OCI-LY1 (cell line): ENCODE measurements around the gene UTS2R.

ENCODE experiments used
- H2AFZ ChIP-seq: fragments of 200-600 bp; sonication (generic), shearing (Covaris generic); 2 replicates; pipeline ENCODE4 v1.6.0; 2014; ENCODE audit warnings: antibody characterized with exemption, mild to moderate bottlenecking, low read length
- H3F3A ChIP-seq: fragments of 200-600 bp; sonication (generic), shearing (Covaris generic); 2 replicates; pipeline ENCODE4 v1.6.0; 2014; ENCODE audit warnings: mild to moderate bottlenecking, antibody characterized with exemption, low read length, moderate library complexity; ENCODE audit not compliant: insufficient read depth
- H3K27ac ChIP-seq: fragments of 200-600 bp; sonication (generic); 2 replicates; pipeline ENCODE4 v1.5.1; 2014; ENCODE audit warnings: low read length, mixed run types, mild to moderate bottlenecking, low read depth; ENCODE audit not compliant: poor library complexity, severe bottlenecking
- H3K27me3 ChIP-seq: fragments of 200-600 bp; sonication (generic); 2 replicates; pipeline ENCODE4 v1.6.0; 2014; ENCODE audit warnings: antibody characterized with exemption, mild to moderate bottlenecking, low read length, moderate library complexity; ENCODE audit not compliant: insufficient read depth
- H3K36me3 ChIP-seq: fragments of 200-600 bp; sonication (generic); 2 replicates; pipeline ENCODE4 v1.6.1; 2014; ENCODE audit warnings: mild to moderate bottlenecking, antibody characterized with exemption, low read length, moderate library complexity, mixed read lengths; ENCODE audit not compliant: insufficient read depth
- H3K4me1 ChIP-seq: fragments of 200-600 bp; sonication (generic); 2 replicates; pipeline ENCODE4 v1.5.1; 2014; ENCODE audit warnings: mild to moderate bottlenecking, low read length, moderate library complexity; ENCODE audit not compliant: insufficient read depth, severe bottlenecking
- H3K4me2 ChIP-seq: fragments of 200-600 bp; sonication (generic), shearing (Covaris generic); 2 replicates; pipeline ENCODE4 v1.6.1; 2014; ENCODE audit warnings: low read length
- H3K4me3 ChIP-seq: fragments of 200-600 bp; sonication (generic); 2 replicates; pipeline ENCODE4 v1.5.1; 2014; ENCODE audit warnings: low read length, low read depth, mild to moderate bottlenecking, mixed read lengths; ENCODE audit not compliant: poor library complexity, severe bottlenecking
- H3K79me2 ChIP-seq: fragments of 200-600 bp; shearing (Covaris generic); 2 replicates; pipeline ENCODE4 v1.6.1; 2016; ENCODE audit warnings: mixed run types, low read length, mixed read lengths; ENCODE audit not compliant: insufficient read depth
- H3K9ac ChIP-seq: fragments of 200-600 bp; sonication (generic), shearing (Covaris generic); 2 replicates; pipeline ENCODE4 v1.6.1; 2014; ENCODE audit warnings: mild to moderate bottlenecking, low read length, mixed read lengths
- H3K9me2 ChIP-seq: fragments of 200-600 bp; sonication (generic), shearing (Covaris generic); 2 replicates; pipeline ENCODE4 v1.6.1; 2014; ENCODE audit warnings: low read depth, mild to moderate bottlenecking, low read length, mixed read lengths
- H3K9me3 ChIP-seq: fragments of 200-600 bp; shearing (Covaris generic); 2 replicates; pipeline ENCODE4 v1.6.1; 2014; ENCODE audit warnings: low read length, mixed read lengths
- H4K20me1 ChIP-seq: fragments of 200-600 bp; sonication (generic), shearing (Covaris generic); 2 replicates; pipeline ENCODE4 v1.6.0; 2016; ENCODE audit warnings: mild to moderate bottlenecking, low read length; ENCODE audit not compliant: insufficient read depth
- CTCF ChIP-seq: fragments of 200-600 bp; sonication (generic), shearing (Covaris generic); IDR thresholded peaks from 2 replicates; pipeline ENCODE4 v1.5.1; 2017; ENCODE audit warnings: mild to moderate bottlenecking, antibody characterized with exemption, low read length, moderate library complexity, mixed read lengths
- EZH2 ChIP-seq: fragments of 200-600 bp; sonication (generic), shearing (Covaris generic); IDR thresholded peaks from 2 replicates; pipeline ENCODE4 v1.8.0; 2017; ENCODE audit warnings: borderline replicate concordance, mixed run types, mild to moderate bottlenecking, antibody characterized with exemption, low read length, moderate library complexity, mixed read lengths

UTS2R gene

GRCh38 chr17:82328994-82329507, 42.5 kb upstream of the UTS2R start:
- H3K9ac ChIP-seq = no peak overlapping the region
- H3K4me2 ChIP-seq = no peak overlapping the region
- no peak overlapping the region for H3K4me3 ChIP-seq
- no peaks in the 10 kb centered on the region for H3K4me1 ChIP-seq
- no peaks in the 10 kb centered on the region for H3K36me3 ChIP-seq
- H3K9me2 ChIP-seq = no peaks in the 10 kb centered on the region
- no peaks in the 10 kb centered on the region for H4K20me1 ChIP-seq
- no peak overlapping the region for H2AFZ ChIP-seq
- no peak for TF ChIP-seq CTCF
- no peak for TF ChIP-seq EZH2
- H3K79me2 ChIP-seq = no peaks in the 10 kb centered on the region
- H3K9me3 ChIP-seq = no peaks in the 10 kb centered on the region
- peaks cover 12% of the 10 kb centered on the region for H3K27me3 ChIP-seq
- H3K27ac ChIP-seq = no peak overlapping the region
- H3F3A ChIP-seq = no peaks in the 10 kb centered on the region

GRCh38 chr17:82329683-82330321, 41.8 kb upstream of the UTS2R start:
- Histone ChIP-seq H3K9ac (no peak overlapping the region), H3K36me3 (no peaks in the 10 kb centered on the region), H2AFZ (no peak overlapping the region), H3K9me2 (no peaks in the 10 kb centered on the region), H3K4me1 (peaks cover 1% of the 10 kb centered on the region), H3F3A (no peaks in the 10 kb centered on the region), H3K9me3 (no peaks in the 10 kb centered on the region), H3K4me2 (no peak overlapping the region), H3K27me3 (peaks cover 14% of the 10 kb centered on the region), H4K20me1 (no peaks in the 10 kb centered on the region), H3K27ac (no peak overlapping the region), H3K4me3 (no peak overlapping the region), H3K79me2 (no peaks in the 10 kb centered on the region)
- TF ChIP-seq EZH2 (no peak), CTCF (no peak)

- Histone ChIP-seq H4K20me1 (no peaks in the 10 kb centered on the region), H3K4me3 (no peak overlapping the region), H3K9me2 (no peaks in the 10 kb centered on the region), H3K27ac (no peak overlapping the region), H3K36me3 (no peaks in the 10 kb centered on the region), H2AFZ (no peak overlapping the region), H3K4me2 (no peak overlapping the region), H3K79me2 (no peaks in the 10 kb centered on the region), H3K9ac (no peak overlapping the region), H3K27me3 (peaks cover 21% of the 10 kb centered on the region), H3K4me1 (peaks cover 5% of the 10 kb centered on the region), H3F3A (no peaks in the 10 kb centered on the region), H3K9me3 (no peaks in the 10 kb centered on the region)
- no peak for TF ChIP-seq EZH2
Observed at GRCh38 chr17:82330322-82331239, 41.0 kb upstream of the UTS2R start.
